VCaP (cell line): ENCODE measurements around the gene ZDHHC17.
A peak's percentile ranks its signal among the peaks of the same experiment; 100 is the strongest.

Experiments used
- H3K27ac ChIP-seq: fragments of 450-650 bp; 2 replicates; pipeline ENCODE4 v1.5.1; 2017
- TF ChIP-seq, protein P1 (sequence below): fragments of 450-650 bp; conservative IDR thresholded peaks from 2 replicates; pipeline ENCODE4 v1.5.1; 2017; ENCODE audit warnings: mild to moderate bottlenecking, moderate library complexity

The ZDHHC17 gene

DNA sequence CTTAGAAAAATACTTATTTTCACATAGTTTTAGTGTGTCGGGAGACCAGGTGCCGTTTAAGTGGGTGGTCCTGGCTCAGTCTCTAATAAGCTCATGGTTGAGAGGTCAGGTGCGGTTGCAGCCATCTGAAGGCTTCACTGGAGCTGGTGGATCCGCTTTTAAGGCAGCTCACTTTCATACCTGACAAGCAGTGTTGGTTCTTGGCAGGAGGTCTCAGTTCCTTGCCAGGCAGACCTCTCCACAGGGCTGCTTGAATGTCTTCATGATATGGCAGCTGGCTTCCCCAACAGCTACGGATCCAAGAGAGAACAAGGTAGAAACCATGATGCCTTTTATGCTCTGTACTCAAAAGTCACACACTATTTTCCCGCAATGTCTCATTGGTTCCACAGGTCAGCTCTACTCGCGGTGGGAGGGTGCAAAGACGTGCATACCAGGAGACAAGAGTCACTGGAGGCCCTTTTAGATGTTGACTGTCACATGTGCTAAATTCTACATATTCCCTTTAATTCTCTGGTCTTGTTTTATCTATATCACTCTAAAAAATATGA, 8.0 kb upstream of the ZDHHC17 start:
- TF ChIP-seq, protein P1, sequence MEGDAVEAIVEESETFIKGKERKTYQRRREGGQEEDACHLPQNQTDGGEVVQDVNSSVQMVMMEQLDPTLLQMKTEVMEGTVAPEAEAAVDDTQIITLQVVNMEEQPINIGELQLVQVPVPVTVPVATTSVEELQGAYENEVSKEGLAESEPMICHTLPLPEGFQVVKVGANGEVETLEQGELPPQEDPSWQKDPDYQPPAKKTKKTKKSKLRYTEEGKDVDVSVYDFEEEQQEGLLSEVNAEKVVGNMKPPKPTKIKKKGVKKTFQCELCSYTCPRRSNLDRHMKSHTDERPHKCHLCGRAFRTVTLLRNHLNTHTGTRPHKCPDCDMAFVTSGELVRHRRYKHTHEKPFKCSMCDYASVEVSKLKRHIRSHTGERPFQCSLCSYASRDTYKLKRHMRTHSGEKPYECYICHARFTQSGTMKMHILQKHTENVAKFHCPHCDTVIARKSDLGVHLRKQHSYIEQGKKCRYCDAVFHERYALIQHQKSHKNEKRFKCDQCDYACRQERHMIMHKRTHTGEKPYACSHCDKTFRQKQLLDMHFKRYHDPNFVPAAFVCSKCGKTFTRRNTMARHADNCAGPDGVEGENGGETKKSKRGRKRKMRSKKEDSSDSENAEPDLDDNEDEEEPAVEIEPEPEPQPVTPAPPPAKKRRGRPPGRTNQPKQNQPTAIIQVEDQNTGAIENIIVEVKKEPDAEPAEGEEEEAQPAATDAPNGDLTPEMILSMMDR, result no peak
- no peak overlapping the region for H3K27ac ChIP-seq

DNA sequence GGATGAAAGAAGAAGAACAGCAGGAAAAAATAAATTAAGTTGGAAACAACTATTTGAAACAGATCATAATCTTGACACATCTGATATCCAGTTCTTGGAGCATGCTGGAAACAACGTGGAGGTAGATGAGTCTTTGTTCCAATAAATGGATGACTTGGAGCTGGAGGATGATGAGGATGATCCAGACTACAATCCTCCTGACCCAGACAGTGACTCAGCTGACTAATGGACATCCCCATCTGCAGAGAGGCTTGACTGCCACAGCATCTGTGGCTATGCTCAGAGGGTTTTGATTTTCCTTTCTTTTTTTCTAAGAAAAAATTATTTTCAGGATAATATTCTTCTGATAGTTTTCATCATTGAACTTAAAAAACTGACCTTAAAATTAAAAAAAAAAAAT, 6.2 kb upstream of the ZDHHC17 start:
- H3K27ac ChIP-seq, result no peak overlapping the region
- TF ChIP-seq, protein P1, result no peak

DNA sequence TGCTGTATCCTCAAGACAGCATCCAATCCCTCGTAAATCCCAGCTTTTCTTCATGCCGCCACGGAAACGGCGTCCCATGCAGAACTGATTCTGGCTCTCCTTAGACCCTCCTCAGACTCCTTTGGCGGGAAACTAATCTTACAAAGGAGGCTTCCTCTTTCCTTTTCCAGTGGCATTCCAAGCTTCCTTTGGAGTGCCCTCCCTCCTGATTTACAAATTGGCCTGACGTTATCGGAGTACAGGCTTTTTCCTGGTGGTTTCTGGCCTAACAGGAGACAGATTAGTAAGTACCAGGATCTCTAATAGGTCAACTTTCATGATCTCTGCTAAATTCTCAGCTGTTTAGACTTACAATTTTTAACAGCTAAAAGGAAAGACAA, 1.3 kb upstream of the ZDHHC17 start:
- TF ChIP-seq, protein P1, result no peak
- H3K27ac ChIP-seq, result no peak overlapping the region

DNA sequence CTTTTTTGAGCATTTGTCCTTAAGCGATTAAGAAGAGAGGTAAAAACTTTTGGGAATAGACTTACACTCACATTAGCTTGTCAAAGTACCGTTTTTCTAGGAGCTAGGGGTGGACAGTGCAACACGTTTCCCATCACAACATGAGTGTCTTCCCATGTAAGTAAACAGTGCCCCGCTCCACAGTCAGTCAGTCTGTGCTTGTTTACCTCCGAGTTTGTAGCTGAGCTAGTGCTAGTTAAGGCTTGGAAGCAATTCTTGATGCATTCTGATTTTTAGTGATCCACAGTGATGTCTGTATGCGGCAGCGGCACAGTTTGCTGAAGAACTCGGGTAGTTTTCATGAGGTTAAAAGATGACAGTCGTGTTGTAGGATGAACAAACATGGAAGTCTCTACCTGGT, 941 bp downstream of the ZDHHC17 start:
- H3K27ac ChIP-seq, result peak overlapping the region; percentile 98
- TF ChIP-seq, protein P1, result no peak

DNA sequence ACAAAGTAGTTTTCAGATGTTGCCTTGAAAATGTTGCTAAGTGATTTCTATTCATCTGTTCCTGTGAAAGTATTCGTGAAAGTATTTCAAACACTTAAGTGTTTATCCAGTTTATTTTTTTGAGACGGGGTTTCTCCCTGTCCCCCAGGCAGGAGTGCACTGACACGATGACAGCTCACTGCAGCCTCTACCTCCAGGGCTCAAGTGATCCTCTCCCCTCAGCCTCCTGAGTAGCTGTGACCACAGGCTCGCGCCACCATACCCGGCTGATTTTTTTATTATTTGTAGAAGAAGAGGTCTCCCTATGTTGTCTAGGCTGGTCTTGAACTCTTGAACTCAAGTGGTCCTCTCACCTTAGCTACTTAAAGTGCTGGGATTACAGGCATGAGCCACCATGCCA, 1.7 kb downstream of the ZDHHC17 start:
- TF ChIP-seq, protein P1, result no peak
- H3K27ac ChIP-seq, result peak overlapping the region; percentile 98

DNA sequence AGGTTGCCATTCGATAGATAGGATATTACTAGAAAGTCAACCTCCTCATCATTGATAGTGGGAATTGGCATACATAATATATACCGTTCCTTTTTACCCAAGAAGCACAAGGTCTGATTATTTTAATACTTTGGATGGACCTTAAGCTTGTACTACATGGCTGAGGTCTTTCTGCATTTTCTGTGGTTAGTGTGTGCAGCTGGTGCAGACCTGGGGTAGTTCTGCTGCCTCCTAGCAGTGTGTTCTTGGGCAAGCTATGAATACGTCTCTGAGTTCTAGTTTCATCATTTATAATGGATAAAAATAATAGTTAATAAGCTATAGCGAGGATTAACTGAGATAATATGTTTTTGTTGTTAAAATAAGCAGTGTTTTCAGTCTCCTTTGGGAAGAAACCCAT, 2.2 kb downstream of the ZDHHC17 start:
- H3K27ac ChIP-seq, result peak overlapping the region; percentile 98
- TF ChIP-seq, protein P1, result no peak

DNA sequence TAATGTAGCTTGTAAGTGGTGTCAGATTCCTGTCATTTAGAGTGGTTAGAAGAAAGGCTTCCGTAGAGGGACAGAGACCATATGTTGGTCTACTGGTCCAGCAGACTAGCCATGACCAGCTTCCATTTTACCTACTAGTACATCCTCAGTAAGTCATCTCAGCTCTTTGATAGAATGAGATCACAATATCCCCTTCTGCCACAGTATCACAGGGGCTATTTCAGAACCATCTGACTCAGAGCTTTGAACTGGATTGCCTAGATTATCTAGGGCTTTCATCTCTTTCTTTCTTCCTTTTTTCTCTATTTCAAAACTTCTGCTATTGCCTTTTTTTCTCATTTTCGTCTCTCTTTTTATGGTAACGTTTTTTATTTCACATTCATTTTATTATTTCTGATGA, 4.7 kb downstream of the ZDHHC17 start:
- TF ChIP-seq, protein P1, result no peak
- no peak overlapping the region for H3K27ac ChIP-seq
